ENCODE data around the gene ACOT8. TPM values are rescaled to one million over a fixed set of nuclear protein-coding genes. Genes with fewer than 3 reads are reported as not detected.

Gene ACOT8
- total RNA-seq, 2 donors from 2014 or later = 24.4 to 26.2 TPM

DNA sequence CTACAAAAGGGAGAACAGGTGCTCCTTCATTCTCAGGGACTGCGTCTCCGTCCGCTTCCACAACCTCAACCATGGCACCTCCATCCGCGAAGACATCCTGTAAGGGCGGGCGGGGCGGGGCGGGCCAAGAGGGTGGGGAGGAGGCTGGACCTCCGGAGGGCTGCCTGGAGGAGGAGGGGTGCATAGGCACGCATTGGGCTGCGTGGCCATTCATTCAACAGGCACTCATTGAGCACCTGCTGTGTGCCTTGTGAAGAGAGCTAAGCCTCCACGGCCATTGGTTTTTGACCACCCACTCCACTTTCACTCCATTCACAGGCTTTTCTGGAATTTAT is 657 bp upstream of the ACOT8 start:
- peak; percentile 63 for DNase-seq (ENCODE audit: low spot score)
- Mint-ChIP-seq H3K4me3 (peak overlapping the region; percentile 95), H3K9me3 (no peaks in the 10 kb centered on the region), H3K36me3 (no peaks in the 10 kb centered on the region), H3K27me3 (no peaks in the 10 kb centered on the region), H3K27ac (peak overlapping the region; percentile 96 to 97), H3K4me1 (ENCODE audit: low read depth in 2 of 2) (peaks cover 26 to 38% of the 10 kb centered on the region in 2 donors)
- peak; percentile 58 to 64 for ATAC-seq

DNA sequence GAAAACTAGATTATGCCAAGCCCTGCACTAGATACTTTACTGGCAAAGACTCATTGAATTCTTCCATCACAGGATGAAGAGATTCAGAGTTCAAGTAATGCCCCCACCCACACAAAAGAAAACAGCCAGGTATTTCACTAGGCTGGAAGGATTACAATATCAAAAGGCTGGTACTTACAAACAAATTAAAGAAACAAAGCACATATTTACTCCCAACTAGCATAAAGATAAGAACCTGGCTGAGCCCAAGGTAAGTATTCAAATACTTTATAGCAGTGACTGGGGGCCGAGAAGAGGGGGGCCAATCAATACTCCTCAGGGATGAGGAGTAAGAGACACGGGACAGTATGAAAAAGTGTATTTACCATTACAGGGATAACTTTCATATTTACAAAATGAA is 3.7 kb downstream of the ACOT8 start:
- Mint-ChIP-seq H3K4me3 (no peak overlapping the region), H3K9me3 (no peaks in the 10 kb centered on the region), H3K4me1 (ENCODE audit: low read depth in 2 of 2) (peaks cover 19 to 23% of the 10 kb centered on the region in 2 donors), H3K27ac (no peak overlapping the region), H3K27me3 (no peaks in the 10 kb centered on the region), H3K36me3 (no peaks in the 10 kb centered on the region)
- ATAC-seq = no peak
- DNase-seq (ENCODE audit: low spot score) = no peak

DNA sequence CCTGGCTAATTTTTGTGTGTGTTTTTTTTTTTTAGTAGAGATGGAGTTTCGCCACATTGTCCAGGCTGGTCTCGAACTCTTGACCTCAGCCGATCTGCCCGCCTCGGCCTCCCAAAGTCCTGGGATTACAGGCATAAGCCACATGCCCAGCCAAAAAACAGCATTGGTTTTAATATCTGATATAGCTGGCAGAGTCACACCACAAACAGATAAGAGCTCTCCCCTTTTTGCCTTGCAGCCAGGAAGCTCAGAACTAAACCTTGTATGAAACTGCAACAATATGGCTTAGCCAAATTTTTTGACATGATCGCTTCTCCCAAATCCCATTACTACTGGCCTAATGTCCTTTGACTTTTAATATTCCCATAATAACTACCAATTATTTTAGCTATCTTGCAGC is 4.9 kb downstream of the ACOT8 start:
- no peak for DNase-seq (ENCODE audit: low spot score)
- H3K27me3 Mint-ChIP-seq = no peaks in the 10 kb centered on the region
- no peak overlapping the region for H3K27ac Mint-ChIP-seq
- peaks cover 12 to 13% of the 10 kb centered on the region in 2 donors for H3K4me1 Mint-ChIP-seq (ENCODE audit: low read depth in 2 of 2)
- no peaks in the 10 kb centered on the region for H3K9me3 Mint-ChIP-seq
- H3K4me3 Mint-ChIP-seq = no peak overlapping the region
- H3K36me3 Mint-ChIP-seq = no peaks in the 10 kb centered on the region
- ATAC-seq = no peak

DNA sequence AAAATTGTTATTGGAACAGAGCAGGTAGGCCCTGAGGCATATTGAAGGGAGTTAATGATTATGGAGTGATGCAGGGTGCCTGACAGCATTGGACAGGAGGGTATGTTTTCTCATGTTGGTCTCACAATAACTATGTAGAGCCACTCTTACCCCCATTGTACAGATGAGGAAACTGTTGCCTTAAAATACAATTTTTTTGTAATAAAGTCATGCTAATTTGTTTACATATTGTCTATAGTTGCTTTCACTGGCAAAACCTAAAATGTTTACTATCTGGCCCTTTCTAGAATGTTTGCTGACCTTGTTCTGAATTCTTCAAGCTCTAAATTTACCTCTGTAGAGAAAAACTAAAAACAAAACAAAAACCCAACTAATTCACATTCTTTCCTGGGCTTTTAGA is 5.7 kb downstream of the ACOT8 start:
- Mint-ChIP-seq H3K27ac (no peak overlapping the region), H3K36me3 (no peaks in the 10 kb centered on the region), H3K4me1 (ENCODE audit: low read depth in 2 of 2) (peaks cover 10 to 13% of the 10 kb centered on the region in 2 donors), H3K9me3 (no peaks in the 10 kb centered on the region), H3K27me3 (no peaks in the 10 kb centered on the region), H3K4me3 (no peak overlapping the region)
- ATAC-seq (no peak), DNase-seq (ENCODE audit: low spot score) (no peak)

DNA sequence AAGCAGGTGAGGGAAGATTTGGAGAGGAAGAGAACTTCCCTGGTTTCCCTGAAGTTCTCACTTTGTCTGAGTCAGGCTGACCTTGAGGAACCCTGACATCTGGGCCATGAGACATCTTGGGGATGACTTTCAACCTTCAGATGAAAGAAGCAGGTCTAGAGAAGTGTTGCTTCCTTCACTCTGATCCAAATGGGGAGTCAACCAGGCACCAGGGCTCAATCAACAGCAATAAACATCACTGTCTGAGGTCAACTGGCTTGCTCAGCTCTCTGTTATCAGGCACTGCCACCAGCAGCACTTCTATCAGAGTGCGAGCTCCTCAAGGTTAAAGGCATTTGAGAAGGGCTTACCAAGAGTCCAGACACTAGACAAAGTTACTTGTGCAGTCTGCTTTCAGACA is 6.3 kb downstream of the ACOT8 start:
- no peak for DNase-seq (ENCODE audit: low spot score)
- Mint-ChIP-seq H3K4me1 (ENCODE audit: low read depth in 2 of 2) (peaks cover 5 to 13% of the 10 kb centered on the region in 2 donors), H3K27me3 (no peaks in the 10 kb centered on the region), H3K36me3 (no peaks in the 10 kb centered on the region), H3K27ac (no peak overlapping the region), H3K4me3 (no peak overlapping the region), H3K9me3 (no peaks in the 10 kb centered on the region)
- no peak for ATAC-seq

DNA sequence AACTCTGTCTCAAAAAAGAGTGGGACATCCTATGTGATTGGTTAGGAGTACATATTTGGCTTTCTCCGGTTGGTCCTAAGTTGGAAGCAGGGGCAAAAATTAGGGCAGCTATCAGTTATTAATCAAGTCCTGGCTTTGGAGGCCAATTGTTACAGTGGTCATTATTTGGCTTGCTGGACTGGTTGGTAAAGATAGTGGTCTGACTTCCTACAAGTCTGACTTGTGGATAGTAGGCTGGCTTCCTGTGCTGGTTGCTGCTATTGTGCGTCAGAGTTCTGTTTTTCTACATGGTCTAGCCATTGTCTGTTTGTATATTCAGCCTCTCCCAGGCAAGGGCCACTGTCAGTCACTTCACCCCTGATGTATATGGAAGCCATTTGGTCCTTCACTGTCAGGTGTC is 7.0 kb downstream of the ACOT8 start:
- no peak overlapping the region for H3K27ac Mint-ChIP-seq

DNA sequence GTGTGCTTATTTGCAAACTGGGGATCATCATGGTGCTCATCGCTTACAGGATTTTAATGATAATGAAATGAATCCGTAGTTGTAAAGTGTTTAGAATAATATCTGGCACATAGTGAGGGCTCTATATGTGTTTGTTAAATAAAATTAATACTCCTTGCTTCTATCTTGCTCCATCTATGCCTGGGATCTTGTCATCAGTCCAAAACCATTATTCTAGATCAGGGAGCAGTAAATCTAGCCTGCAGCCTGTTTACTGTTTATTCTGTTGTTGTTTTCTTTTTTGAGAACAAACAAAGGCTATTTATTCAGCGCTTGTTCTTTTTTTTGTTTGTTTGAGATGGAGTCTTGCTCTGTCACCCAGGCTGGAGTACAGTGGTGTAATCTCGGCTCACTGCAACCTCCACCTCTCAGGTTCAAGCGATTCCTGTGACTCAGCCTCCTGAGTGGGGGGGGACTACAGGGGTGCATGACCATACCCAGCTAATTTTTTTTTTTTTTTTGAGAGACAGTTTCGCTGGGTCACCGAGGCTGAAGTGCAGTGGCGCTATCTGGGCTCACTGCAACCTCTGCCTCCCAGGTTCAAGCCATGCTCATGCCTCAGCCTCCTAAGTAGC is 8.1 kb downstream of the ACOT8 start:
- Mint-ChIP-seq H3K4me1 (ENCODE audit: low read depth in 2 of 2) (peaks cover 5 to 6% of the 10 kb centered on the region in 2 donors), H3K4me3 (no peak overlapping the region), H3K9me3 (no peaks in the 10 kb centered on the region), H3K36me3 (peaks cover 5% of the 10 kb centered on the region), H3K27me3 (no peaks in the 10 kb centered on the region), H3K27ac (no peak overlapping the region)
- no peak for DNase-seq (ENCODE audit: low spot score)
- no peak for ATAC-seq

More for the DNA sequence above, 7.0 kb downstream of the ACOT8 start:
- Mint-ChIP-seq H3K36me3 (no peaks in the 10 kb centered on the region), H3K9me3 (no peaks in the 10 kb centered on the region), H3K27me3 (no peaks in the 10 kb centered on the region), H3K4me1 (ENCODE audit: low read depth in 2 of 2) (peaks cover 5 to 13% of the 10 kb centered on the region in 2 donors), H3K4me3 (no peak overlapping the region)
- DNase-seq (ENCODE audit: low spot score) = no peak
- no peak for ATAC-seq

DNA sequence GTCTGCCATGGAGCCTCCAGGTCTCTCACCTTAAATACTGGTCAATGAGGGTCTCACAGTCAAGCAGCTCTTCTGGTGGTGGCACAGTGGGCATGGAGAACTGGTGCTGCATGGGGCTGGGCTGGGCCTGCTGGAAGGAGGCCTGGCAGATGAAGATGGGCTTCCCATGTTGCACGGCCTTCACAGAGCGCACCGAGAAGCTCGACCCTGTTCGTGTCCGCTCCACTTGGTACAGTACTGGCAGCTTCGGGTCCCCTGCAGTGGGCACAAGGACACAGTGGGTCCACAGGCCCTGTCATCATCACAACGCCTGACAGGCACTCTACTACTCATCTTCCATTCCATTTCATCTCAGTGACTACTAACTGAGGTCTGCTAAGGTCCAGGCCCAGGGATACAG is 8.8 kb downstream of the ACOT8 start:
- H3K27ac Mint-ChIP-seq = no peak overlapping the region
- peaks cover 5% of the 10 kb centered on the region for H3K36me3 Mint-ChIP-seq
- H3K4me1 Mint-ChIP-seq (ENCODE audit: low read depth in 2 of 2) = peaks cover 2 to 6% of the 10 kb centered on the region in 2 donors
- ATAC-seq (no peak), DNase-seq (ENCODE audit: low spot score) (no peak)
- H3K27me3 Mint-ChIP-seq = no peaks in the 10 kb centered on the region
- H3K4me3 Mint-ChIP-seq = no peak overlapping the region
- H3K9me3 Mint-ChIP-seq = no peaks in the 10 kb centered on the region

DNA sequence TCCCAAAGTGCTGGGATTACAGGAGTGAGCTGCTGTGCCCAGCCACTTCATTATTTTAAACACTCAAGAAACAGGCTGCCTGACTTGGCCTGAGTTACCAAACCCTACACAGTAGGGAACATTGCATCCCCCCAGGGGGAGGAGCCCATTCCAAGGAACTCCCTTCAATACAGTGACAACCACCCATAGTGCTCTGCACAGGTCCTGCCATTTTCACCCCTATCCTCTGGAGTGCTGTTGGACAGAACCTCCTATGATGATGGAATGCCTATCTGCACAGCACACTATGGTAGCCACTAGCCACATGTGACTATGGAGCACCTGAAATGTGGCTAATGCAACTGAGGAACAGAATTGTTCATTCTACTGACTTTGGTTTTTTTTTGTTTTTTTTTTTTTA is 11.7 kb downstream of the ACOT8 start:
- H3K4me3 Mint-ChIP-seq = no peak overlapping the region
- peaks cover 5% of the 10 kb centered on the region for H3K36me3 Mint-ChIP-seq
- peaks cover 5 to 12% of the 10 kb centered on the region in 2 donors for H3K4me1 Mint-ChIP-seq (ENCODE audit: low read depth in 2 of 2)

DNA sequence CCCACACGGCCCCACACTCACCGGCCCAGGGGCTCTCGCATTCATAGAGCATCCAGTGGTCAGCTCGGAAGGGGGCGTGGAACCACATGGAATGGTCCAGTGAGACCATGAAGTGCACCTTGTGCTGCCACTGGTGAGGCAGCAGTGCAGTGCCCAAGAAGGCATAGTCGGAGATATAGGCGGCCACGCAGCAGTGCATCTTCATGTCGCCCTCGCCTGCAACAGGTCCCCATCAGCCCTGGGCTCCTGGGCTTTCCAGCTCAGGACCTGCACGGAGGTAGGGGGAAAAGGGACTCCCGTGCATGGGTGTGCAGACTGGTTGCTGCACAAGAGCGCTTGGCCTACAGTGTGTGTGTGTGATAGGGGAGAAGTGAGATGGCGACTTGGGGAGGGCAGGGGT is 13.7 kb downstream of the ACOT8 start:
- H3K4me3 Mint-ChIP-seq = no peak overlapping the region
- DNase-seq (ENCODE audit: low spot score) (no peak), ATAC-seq (no peak)
- no peak overlapping the region for H3K27ac Mint-ChIP-seq
- no peaks in the 10 kb centered on the region for H3K27me3 Mint-ChIP-seq
- H3K9me3 Mint-ChIP-seq = no peaks in the 10 kb centered on the region
- peaks cover 5 to 12% of the 10 kb centered on the region in 2 donors for H3K4me1 Mint-ChIP-seq (ENCODE audit: low read depth in 2 of 2)
- peaks cover 5% of the 10 kb centered on the region for H3K36me3 Mint-ChIP-seq

More for the DNA sequence above, 11.7 kb downstream of the ACOT8 start:
- H3K27ac Mint-ChIP-seq = no peak overlapping the region
- no peaks in the 10 kb centered on the region for H3K9me3 Mint-ChIP-seq
- no peaks in the 10 kb centered on the region for H3K27me3 Mint-ChIP-seq
- DNase-seq (ENCODE audit: low spot score) = no peak
- ATAC-seq = no peak

DNA sequence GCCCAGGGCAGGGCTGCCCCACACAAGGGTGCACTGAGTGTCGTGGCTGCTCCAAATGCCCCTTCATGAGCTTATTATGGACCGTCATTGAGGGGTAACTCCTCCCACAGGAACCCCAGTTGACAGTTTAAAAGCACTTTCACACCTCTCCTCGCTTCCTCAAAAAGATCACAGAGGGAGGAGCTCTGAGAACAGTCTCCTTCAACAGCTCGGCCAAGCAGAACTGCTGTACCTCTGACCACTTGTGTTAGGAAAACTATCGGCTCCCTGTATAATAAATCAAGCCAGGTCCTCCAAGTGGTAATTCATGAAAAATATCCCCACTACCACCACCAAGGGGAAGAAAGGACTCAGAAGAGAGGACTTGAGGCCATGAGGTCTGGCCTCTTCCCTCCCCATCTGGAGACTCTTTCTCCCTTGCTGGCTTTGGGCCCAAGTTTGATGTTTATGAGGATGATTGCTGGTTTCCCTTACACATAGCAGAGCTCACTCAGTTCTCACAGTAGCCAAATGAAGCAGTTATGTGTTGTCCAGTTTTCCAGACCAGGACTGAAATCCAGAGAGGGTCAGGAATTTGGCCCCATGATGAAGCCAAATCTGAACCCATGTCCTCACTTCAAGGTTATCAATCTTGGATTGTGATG is 14.9 kb downstream of the ACOT8 start:
- peak; percentile 58 to 70 for ATAC-seq
- H3K9me3 Mint-ChIP-seq = no peaks in the 10 kb centered on the region
- H3K4me1 Mint-ChIP-seq (ENCODE audit: low read depth in 2 of 2) = peaks cover 5 to 10% of the 10 kb centered on the region in 2 donors
- no peak for DNase-seq (ENCODE audit: low spot score)
- peaks cover 5% of the 10 kb centered on the region for H3K36me3 Mint-ChIP-seq
- no peaks in the 10 kb centered on the region for H3K27me3 Mint-ChIP-seq
- H3K27ac Mint-ChIP-seq = peak overlapping the region; percentile 37 to 75
- H3K4me3 Mint-ChIP-seq = no peak overlapping the region

DNA sequence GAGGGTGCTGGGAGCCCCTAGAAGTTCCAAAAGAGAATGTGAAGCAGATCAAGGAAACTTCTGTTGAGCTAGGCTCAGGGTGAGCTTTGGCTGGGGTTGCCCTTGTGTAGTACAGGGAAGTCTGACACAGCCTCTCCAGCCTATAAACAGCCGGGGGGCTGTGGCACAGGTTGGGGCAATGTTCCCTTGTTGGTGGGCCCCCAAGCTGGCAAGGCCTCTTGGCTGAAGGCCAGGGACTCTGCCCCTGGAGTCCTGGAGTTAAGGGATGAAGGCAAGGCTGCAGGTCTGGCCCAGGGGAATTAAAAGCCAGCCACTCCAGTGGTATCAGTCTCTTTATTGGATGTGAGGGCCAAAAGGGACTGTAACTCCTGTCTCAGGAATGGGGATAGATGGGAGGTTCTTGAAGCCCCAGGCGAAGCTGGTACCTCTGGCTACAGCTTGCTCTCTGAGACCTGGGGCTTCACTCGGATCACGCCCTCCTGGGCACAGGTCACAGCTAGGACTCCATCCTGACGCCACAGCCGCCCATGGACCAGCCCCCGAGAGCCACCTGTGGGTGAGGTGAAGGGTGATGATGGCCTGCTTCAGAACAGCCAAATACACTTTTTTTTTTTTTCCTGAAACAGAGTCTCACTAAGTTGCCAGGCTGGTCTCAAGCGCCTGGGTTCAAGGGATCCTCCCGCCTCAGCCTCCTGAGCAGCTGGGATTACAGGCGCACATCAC is 15.6 kb downstream of the ACOT8 start:
- peak overlapping the region in 1 of 2 donors; percentile 75 for H3K27ac Mint-ChIP-seq
- ATAC-seq = no peak
- H3K4me3 Mint-ChIP-seq = no peak overlapping the region
- H3K27me3 Mint-ChIP-seq = no peaks in the 10 kb centered on the region
- peaks cover 5% of the 10 kb centered on the region for H3K36me3 Mint-ChIP-seq
- H3K4me1 Mint-ChIP-seq (ENCODE audit: low read depth in 2 of 2) = peaks cover 5 to 10% of the 10 kb centered on the region in 2 donors
- H3K9me3 Mint-ChIP-seq = no peaks in the 10 kb centered on the region
- DNase-seq (ENCODE audit: low spot score) = no peak

DNA sequence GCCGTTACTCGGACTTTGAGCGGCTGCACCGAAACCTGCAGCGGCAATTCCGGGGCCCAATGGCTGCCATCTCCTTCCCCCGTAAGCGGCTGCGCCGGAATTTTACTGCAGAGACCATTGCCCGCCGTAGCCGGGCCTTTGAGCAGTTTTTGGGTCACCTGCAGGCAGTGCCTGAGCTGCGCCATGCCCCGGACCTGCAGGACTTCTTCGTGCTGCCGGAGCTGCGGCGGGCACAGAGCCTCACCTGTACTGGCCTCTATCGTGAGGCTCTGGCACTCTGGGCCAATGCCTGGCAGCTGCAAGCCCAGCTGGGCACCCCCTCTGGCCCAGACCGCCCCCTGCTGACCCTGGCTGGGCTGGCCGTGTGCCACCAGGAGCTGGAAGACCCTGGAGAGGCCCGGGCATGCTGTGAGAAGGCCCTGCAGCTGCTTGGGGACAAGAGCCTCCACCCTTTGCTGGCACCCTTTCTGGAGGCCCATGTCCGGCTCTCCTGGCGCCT is 16.4 kb downstream of the ACOT8 start:
- Mint-ChIP-seq H3K9me3 (no peaks in the 10 kb centered on the region), H3K27ac (no peak overlapping the region), H3K4me3 (no peak overlapping the region), H3K36me3 (peaks cover 5% of the 10 kb centered on the region), H3K27me3 (no peaks in the 10 kb centered on the region), H3K4me1 (ENCODE audit: low read depth in 2 of 2) (peaks cover 5 to 10% of the 10 kb centered on the region in 2 donors)
- no peak for DNase-seq (ENCODE audit: low spot score)
- no peak for ATAC-seq

DNA sequence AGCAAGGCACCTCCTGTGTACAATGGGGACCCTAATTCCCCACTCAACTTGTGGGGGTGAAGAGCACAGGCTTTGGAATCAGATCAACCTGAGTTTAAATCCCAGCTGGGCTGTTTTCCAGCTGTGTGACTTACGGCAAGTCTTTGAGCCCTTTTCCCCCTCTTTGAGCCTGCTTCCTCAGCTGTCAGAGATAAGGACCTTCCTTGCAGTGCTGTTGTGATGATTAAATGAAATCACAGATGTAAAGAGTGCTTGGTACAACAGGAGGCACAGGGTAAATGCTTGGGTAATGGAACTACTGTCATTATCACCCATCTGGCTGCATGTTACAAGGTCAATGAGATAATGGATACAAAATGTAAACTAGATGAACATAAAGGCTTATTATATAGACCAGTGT is 20.4 kb downstream of the ACOT8 start:
- H3K27me3 Mint-ChIP-seq = no peaks in the 10 kb centered on the region
- H3K4me3 Mint-ChIP-seq = no peak overlapping the region
- H3K4me1 Mint-ChIP-seq (ENCODE audit: low read depth in 2 of 2) = peaks cover 9 to 10% of the 10 kb centered on the region in 2 donors
- H3K27ac Mint-ChIP-seq = no peak overlapping the region
- H3K36me3 Mint-ChIP-seq = no peaks in the 10 kb centered on the region
- H3K9me3 Mint-ChIP-seq = no peaks in the 10 kb centered on the region
- ATAC-seq (no peak), DNase-seq (ENCODE audit: low spot score) (no peak)

Measured in natural killer cell treated with Interleukin-12 subunit alpha and Interleukin-12 subunit beta and Interleukin-15 and Interleukin-18, amount 100 ng/mL, for 72 hours (primary cell).